GM13976 (cell line): ENCODE data around the gene GLI2.

Experiments
- DNase-seq: peaks from one replicate; pipeline ENCODE4 v3.0.0; 2012; ENCODE audit warnings: low spot score
- in situ Hi-C: fragments of 300-500 bp; cut with MboI; formaldehyde crosslinking; loops from one replicate; pipeline ENCODE4 v1.12.0; 2022; ENCODE audit warnings: low sequenced_read_pairs, mixed read lengths, inconsistent platforms; ENCODE audit not compliant: unreplicated experiment
- TF ChIP-seq, protein P1 (sequence below): IDR thresholded peaks from 2 replicates; pipeline ENCODE4 v1.5.1; 2012; ENCODE audit warnings: borderline replicate concordance, mild to moderate bottlenecking; ENCODE audit not compliant: insufficient read depth; ENCODE audit errors: extremely low read depth, missing control alignments, control extremely low read depth

GLI2 gene

GRCh38 chr2:120763931-120764330 is 28.3 kb downstream of the GLI2 start:
- DNase-seq, result no peak
- in situ Hi-C loops, result no loop called here
- TF ChIP-seq, protein P1, sequence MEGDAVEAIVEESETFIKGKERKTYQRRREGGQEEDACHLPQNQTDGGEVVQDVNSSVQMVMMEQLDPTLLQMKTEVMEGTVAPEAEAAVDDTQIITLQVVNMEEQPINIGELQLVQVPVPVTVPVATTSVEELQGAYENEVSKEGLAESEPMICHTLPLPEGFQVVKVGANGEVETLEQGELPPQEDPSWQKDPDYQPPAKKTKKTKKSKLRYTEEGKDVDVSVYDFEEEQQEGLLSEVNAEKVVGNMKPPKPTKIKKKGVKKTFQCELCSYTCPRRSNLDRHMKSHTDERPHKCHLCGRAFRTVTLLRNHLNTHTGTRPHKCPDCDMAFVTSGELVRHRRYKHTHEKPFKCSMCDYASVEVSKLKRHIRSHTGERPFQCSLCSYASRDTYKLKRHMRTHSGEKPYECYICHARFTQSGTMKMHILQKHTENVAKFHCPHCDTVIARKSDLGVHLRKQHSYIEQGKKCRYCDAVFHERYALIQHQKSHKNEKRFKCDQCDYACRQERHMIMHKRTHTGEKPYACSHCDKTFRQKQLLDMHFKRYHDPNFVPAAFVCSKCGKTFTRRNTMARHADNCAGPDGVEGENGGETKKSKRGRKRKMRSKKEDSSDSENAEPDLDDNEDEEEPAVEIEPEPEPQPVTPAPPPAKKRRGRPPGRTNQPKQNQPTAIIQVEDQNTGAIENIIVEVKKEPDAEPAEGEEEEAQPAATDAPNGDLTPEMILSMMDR, result no peak

DNA sequence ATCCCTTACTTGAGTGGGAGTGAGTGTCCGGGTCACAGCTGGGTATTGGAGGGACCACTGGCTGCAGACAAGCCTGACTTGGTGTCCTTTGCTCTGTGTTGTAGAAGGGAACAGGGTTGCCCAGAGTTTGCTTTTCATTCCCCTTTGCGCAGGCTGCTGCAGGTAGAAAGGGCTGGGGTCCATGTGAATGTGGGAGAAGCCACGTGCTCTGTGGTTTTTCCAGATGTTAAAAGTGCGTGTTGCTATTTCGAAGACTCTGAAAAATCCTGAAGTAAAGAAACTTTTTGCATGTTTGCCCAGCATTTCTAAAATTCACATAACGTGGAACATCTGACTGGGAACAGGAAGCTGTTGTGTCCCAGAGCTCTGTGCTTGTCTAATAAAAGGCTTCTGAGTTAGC is 28.8 kb downstream of the GLI2 start:
- in situ Hi-C loops, result no loop called here
- TF ChIP-seq, protein P1, result no peak
- no peak for DNase-seq

DNA sequence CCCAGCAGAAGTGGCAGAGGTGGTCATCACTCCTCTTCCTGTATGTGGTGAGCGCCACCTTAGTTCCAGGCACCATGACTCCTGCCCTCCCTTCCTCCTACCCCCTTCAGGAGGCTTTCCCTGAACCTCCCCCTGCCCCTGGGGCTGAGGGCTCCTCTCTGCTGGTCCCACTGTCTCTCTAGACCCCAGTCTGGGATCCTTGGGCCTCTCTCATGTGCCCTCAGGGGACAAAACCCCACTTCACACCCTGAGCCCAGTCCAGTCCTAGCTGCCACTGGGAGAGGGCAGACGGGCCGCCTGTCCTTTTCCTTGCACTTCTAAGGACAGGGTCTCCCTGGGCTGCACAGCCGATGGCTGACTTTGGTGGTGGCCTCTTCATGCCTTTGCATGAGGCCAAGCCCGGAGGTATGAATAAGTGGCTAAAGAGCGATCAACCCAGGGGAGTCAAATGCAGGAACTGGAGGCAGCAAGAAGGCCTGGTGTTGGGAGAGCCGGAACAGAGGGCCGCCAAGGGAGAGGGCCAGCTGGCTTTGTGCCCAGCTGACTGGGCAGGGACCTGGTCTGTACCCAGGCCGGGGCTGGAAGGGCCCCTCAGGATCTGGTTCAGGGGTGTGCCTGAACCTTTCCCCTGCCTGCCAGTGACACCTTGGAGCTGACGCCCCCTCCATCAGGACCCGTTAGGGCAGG is 29.5 kb downstream of the GLI2 start:
- in situ Hi-C loops, result no loop called here
- no peak for DNase-seq
- TF ChIP-seq, protein P1, result no peak

- TF ChIP-seq, protein P1, result no peak
- in situ Hi-C loops, result no loop called here
- DNase-seq, result no peak
Observed at GRCh38 chr2:120765678-120766469, 30.2 kb downstream of the GLI2 start.

- DNase-seq, result no peak
- in situ Hi-C loops, result no loop called here
- TF ChIP-seq, protein P1, result no peak
Observed at GRCh38 chr2:120766470-120767351, 31.0 kb downstream of the GLI2 start.

DNA sequence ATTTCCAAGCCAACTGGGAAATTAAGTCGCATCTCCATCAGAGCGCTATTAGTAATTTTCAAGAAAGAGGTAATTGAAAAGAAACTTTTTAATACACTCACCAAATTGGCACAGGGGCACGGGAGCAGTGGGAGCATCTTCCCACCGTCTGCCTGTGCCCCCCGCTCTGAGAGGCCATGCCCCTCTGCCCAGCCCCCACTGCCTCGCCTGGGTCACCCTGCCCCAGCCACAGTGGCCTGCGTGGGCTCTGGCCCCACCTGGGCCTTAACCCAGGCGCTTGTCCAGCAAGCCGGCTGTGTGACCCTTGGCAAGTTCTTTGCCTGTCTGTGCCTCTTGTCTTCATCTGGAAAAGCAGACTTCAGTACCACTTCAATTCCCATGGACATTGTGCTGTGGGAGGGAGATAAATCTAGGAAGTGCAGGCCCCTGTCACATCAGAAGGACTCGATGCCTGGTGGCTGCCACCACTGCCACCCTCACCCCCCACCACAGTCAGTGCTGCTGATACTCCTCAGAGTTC is 31.9 kb downstream of the GLI2 start:
- no peak for DNase-seq
- TF ChIP-seq, protein P1, result no peak
- in situ Hi-C loops, result no loop called here
